Smooth muscle cell of the brain vasculature (primary cell): Measurements from ENCODE around the gene MLKL.

ENCODE experiments used
- DNase-seq: peaks from one replicate; pipeline ENCODE4 v3.0.0-alpha.2; 2012; ENCODE audit warnings: low read depth, low spot score

Gene MLKL

GRCh38 chr16:74700438-74701225 lies at the start of gene MLKL:
MLKL (minus strand) TSS chr16:74700862; CDS start chr16:74695757, 5,105 bp downstream.
- no peak for DNase-seq

GRCh38 chr16:74749291-74750055 lies 48.8 kb upstream of the MLKL start:
- no peak for DNase-seq

GRCh38 chr16:74748616-74749026 lies 48.0 kb upstream of the MLKL start:
- DNase-seq: no peak

- no peak for DNase-seq
Measured at GRCh38 chr16:74747716-74748615, 47.3 kb upstream of the MLKL start.

GRCh38 chr16:74745926-74746325 lies 45.3 kb upstream of the MLKL start:
- no peak for DNase-seq

GRCh38 chr16:74745109-74745615 lies 44.5 kb upstream of the MLKL start:
- no peak for DNase-seq

- DNase-seq: no peak
Measured at GRCh38 chr16:74744566-74744965, 43.9 kb upstream of the MLKL start.

- DNase-seq: no peak
Measured at GRCh38 chr16:74743668-74744299, 43.1 kb upstream of the MLKL start.

- DNase-seq: no peak
Measured at GRCh38 chr16:74743045-74743667, 42.5 kb upstream of the MLKL start.

GRCh38 chr16:74742051-74742481 lies 41.4 kb upstream of the MLKL start:
- no peak for DNase-seq

- DNase-seq: no peak
Measured at GRCh38 chr16:74740795-74741304, 40.2 kb upstream of the MLKL start.

- no peak for DNase-seq
Measured at GRCh38 chr16:74739275-74739674, 38.6 kb upstream of the MLKL start.

GRCh38 chr16:74738816-74739215 lies 38.2 kb upstream of the MLKL start:
- no peak for DNase-seq

GRCh38 chr16:74738113-74738541 lies 37.5 kb upstream of the MLKL start:
- no peak for DNase-seq

- DNase-seq: no peak
Measured at GRCh38 chr16:74737521-74737920, 36.9 kb upstream of the MLKL start.

GRCh38 chr16:74736531-74737157 lies 36.0 kb upstream of the MLKL start:
- no peak for DNase-seq

- no peak for DNase-seq
Measured at GRCh38 chr16:74735554-74735953, 34.9 kb upstream of the MLKL start.

GRCh38 chr16:74735162-74735452 lies 34.4 kb upstream of the MLKL start:
- no peak for DNase-seq

GRCh38 chr16:74734361-74735161 lies 33.9 kb upstream of the MLKL start:
- no peak for DNase-seq
